Endodermal cell (in vitro differentiated cells): ENCODE measurements around the gene COX20. TPM values are rescaled to one million over a fixed set of nuclear protein-coding genes. Genes with fewer than 3 reads are reported as not detected.

ENCODE experiments used
- DNase-seq: peaks from one replicate; pipeline ENCODE4 v3.0.0-alpha.2; 2017
- H3K27ac ChIP-seq: 2 replicates; pipeline ENCODE4 v1.5.1; 2013; ENCODE audit warnings: mild to moderate bottlenecking, low read depth, low read length, moderate library complexity
- H3K27me3 ChIP-seq: 2 replicates; pipeline ENCODE4 v1.6.1; 2013; ENCODE audit warnings: mild to moderate bottlenecking, low read length, moderate library complexity; ENCODE audit not compliant: insufficient read depth, control insufficient read depth, poor library complexity, severe bottlenecking
- H3K36me3 ChIP-seq: 2 replicates; pipeline ENCODE4 v1.7.0; 2013; ENCODE audit warnings: mild to moderate bottlenecking, low read length, moderate library complexity; ENCODE audit not compliant: control insufficient read depth, insufficient read depth
- H3K4me1 ChIP-seq: one replicate; pipeline ENCODE4 v1.7.0; 2013; ENCODE audit warnings: low read length; ENCODE audit not compliant: control insufficient read depth, insufficient read depth
- H3K4me3 ChIP-seq: 2 replicates; pipeline ENCODE4 v1.5.1; 2013; ENCODE audit warnings: mild to moderate bottlenecking, low read length, moderate library complexity
- H3K9ac ChIP-seq: 2 replicates; pipeline ENCODE4 v1.6.1; 2013; ENCODE audit warnings: mild to moderate bottlenecking, low read length, moderate library complexity; ENCODE audit not compliant: poor library complexity, severe bottlenecking; ENCODE audit errors: extremely low read depth
- H3K9me3 ChIP-seq: 2 replicates; pipeline ENCODE4 v1.6.1; 2013; ENCODE audit warnings: mild to moderate bottlenecking, low read length, moderate library complexity; ENCODE audit not compliant: control insufficient read depth
- H3K27ac Mint-ChIP-seq: 2 replicates; pipeline ENCODE4 v1.8.0; 2020; ENCODE audit warnings: mixed read lengths
- H3K27me3 Mint-ChIP-seq: 2 replicates; pipeline ENCODE4 v1.8.0; 2021; ENCODE audit warnings: mild to moderate bottlenecking, mixed read lengths; ENCODE audit not compliant: insufficient read depth
- H3K36me3 Mint-ChIP-seq: 2 replicates; pipeline ENCODE4 v1.8.0; 2020; ENCODE audit warnings: low read depth, mixed read lengths
- H3K4me1 Mint-ChIP-seq: 2 replicates; pipeline ENCODE4 v1.8.0; 2020; ENCODE audit warnings: mixed read lengths
- H3K4me3 Mint-ChIP-seq: 2 replicates; pipeline ENCODE4 v1.8.0; 2020; ENCODE audit warnings: mild to moderate bottlenecking, moderate library complexity, mixed read lengths
- H3K9me3 Mint-ChIP-seq: 2 replicates; pipeline ENCODE4 v1.8.0; 2020; ENCODE audit warnings: mild to moderate bottlenecking, mixed read lengths
- CTCF ChIP-seq: fragments of 200-600 bp; sonication (generic); conservative IDR thresholded peaks from 2 replicates; pipeline ENCODE4 v1.5.0; 2021; ENCODE audit warnings: antibody characterized with exemption, mild to moderate bottlenecking
- WGBS, 2 experiments: methylation state at CpG; one replicate each; pipeline versions ENCODE4 v1.1.5 to v1.1.7; 2013; ENCODE audit warnings: missing lambda C conversion rate in 2 of 2, mixed read lengths in 1 of 2; ENCODE audit not compliant: insufficient coverage in 1 of 2, insufficient read length in 1 of 2; 5-methylcytosine and 5-hydroxymethylcytosine counted together
- total RNA-seq, 2 donors: library from RNA; stranded (reverse); fragmentation: NEBNext Ultra II Directional in 1 of 2; extraction: Animal tissue kit (Norgen Biotek cat#: 25700) in 1 of 2; gene quantifications; 2 replicates in 1 of 2; 3 replicates in 1 of 2; pipeline ENCODE4 v1.2.1, GENCODE V29; 2021

Gene COX20
- total RNA-seq, 2 donors from 2014 or later, result 19.5 to 23.4 TPM

DNA sequence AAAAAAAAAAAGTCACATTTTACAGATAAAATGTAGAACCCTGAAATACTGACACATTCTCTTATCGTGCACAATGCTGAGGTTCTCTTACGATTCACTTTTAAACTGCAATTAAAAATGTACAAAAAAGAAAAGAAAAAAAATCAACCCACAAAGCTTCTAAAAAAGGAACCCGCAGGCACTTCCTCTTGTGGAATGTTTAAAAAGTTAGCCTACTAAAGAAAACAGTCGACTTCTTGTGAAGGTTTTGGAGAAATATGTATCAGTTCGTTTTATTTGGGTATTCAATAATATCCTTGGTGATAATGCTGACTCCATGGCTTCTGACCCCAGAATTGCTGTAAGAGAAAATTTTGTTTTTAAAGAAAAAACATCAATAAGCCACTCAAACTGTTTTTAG, 18.7 kb downstream of the COX20 start:
- H3K9me3 ChIP-seq, result no peaks in the 10 kb centered on the region
- 82 to 99% methylated on average over 2 to 4 of the region's 5 CpGs for WGBS, 2 experiments
- no peak for TF ChIP-seq CTCF
- Mint-ChIP-seq H3K27me3 (no peaks in the 10 kb centered on the region), H3K4me3 (no peak overlapping the region), H3K9me3 (no peaks in the 10 kb centered on the region), H3K4me1 (peaks cover 7% of the 10 kb centered on the region), H3K27ac (no peak overlapping the region), H3K36me3 (peaks cover 94% of the 10 kb centered on the region)
- peaks cover 100% of the 10 kb centered on the region for H3K36me3 ChIP-seq
- no peak overlapping the region for H3K4me3 ChIP-seq
- no peak overlapping the region for H3K27ac ChIP-seq
- no peak overlapping the region for H3K9ac ChIP-seq
- no peaks in the 10 kb centered on the region for H3K27me3 ChIP-seq
- H3K4me1 ChIP-seq, result no peaks in the 10 kb centered on the region
- no peak for DNase-seq

DNA sequence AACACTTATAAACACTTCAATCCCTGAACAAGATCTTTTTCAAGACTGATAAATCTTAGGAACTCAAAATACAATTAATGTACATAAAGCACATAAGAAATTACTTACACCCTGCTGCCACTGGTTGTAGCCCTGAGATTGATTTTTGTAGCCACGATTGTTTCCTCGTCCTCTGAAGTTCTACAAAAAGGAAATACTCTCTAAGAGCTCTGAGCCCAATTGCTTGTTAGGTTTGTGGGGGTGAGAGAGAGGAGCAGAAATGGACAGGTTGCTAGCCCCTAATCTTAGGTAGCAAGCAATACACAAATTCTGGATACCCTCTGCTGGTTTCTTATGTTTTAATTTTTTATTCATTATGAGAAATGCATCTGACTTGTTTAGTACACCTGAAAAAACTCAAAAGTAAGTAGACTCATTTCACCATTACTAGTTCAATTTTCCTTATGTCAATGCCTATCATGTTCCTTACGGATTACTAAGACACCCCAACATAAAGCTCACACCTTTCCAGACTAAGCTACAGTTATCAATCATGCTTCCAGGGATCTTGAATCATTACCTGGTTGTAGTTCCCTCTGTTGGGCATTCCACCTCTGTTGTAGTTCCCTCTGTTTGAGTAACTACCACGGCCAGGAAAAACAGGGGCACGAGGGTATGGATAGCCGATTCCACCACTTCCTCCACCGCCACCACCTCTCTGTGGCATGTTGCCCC, 19.6 kb downstream of the COX20 start:
- Histone ChIP-seq H3K27ac (no peak overlapping the region), H3K4me1 (no peaks in the 10 kb centered on the region), H3K9me3 (no peaks in the 10 kb centered on the region), H3K4me3 (no peak overlapping the region), H3K36me3 (peaks cover 100% of the 10 kb centered on the region), H3K27me3 (no peaks in the 10 kb centered on the region), H3K9ac (no peak overlapping the region)
- no peak for TF ChIP-seq CTCF
- no peak for DNase-seq
- 92 to 100% methylated on average over 1 to 7 of the region's 7 CpGs for WGBS, 2 experiments
- Mint-ChIP-seq H3K27ac (peak overlapping the region; percentile 20), H3K36me3 (peaks cover 92% of the 10 kb centered on the region), H3K4me3 (no peak overlapping the region), H3K9me3 (no peaks in the 10 kb centered on the region), H3K27me3 (no peaks in the 10 kb centered on the region), H3K4me1 (peaks cover 9% of the 10 kb centered on the region)

DNA sequence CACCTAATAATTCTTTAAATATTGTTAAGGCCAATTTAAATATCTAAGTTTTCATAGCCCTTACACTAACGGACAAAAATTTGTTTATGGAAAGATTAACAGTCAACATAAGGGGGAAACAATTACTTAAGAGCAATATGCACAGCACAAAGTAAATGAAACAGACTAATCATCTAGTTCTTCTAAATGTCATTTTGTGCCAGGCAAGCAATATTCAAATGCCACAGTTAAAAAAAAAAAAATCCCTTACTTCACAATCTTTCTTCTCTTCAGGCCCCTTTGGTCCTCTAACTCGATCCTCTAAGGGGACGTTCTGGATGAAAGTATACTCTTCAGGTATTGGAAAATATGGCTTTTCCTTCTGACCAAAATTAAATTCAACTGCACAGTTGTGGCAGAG, 22.3 kb downstream of the COX20 start:
- WGBS, 2 experiments, result 81 to 100% methylated on average over 2 to 3 of the region's 3 CpGs
- no peak for DNase-seq
- H3K27ac ChIP-seq, result no peak overlapping the region
- no peaks in the 10 kb centered on the region for H3K27me3 ChIP-seq
- Mint-ChIP-seq H3K27me3 (no peaks in the 10 kb centered on the region), H3K36me3 (peaks cover 91% of the 10 kb centered on the region), H3K4me1 (peaks cover 27% of the 10 kb centered on the region), H3K9me3 (no peaks in the 10 kb centered on the region), H3K4me3 (no peak overlapping the region), H3K27ac (peak overlapping the region; percentile 58)
- H3K4me3 ChIP-seq, result peak overlapping the region; percentile 98
- peaks cover 99% of the 10 kb centered on the region for H3K36me3 ChIP-seq
- H3K9ac ChIP-seq, result no peak overlapping the region
- H3K9me3 ChIP-seq, result no peaks in the 10 kb centered on the region
- no peak for TF ChIP-seq CTCF
- H3K4me1 ChIP-seq, result no peaks in the 10 kb centered on the region
